Measurements from ENCODE around the gene MED25.

- TF ChIP-seq POLR2A (IDR thresholded peaks at IDR 0.05; ENCODE audit: low read depth, low read length) (peak; percentile 2; the same call in 1 of the 2 replicates), POLR2AphosphoS5 (IDR thresholded peaks at IDR 0.05; ENCODE audit: low read depth, low read length) (no peak; the same call in 1 of the 2 replicates), TAF1 (IDR thresholded peaks at IDR 0.05; ENCODE audit: low read depth, low read length) (no peak), SPI1 (IDR thresholded peaks at IDR 0.05; ENCODE audit: low read depth, low read length) (peak; percentile 55), PAX5 (IDR thresholded peaks at IDR 0.05; ENCODE audit: insufficient read depth, low read length, severe bottlenecking) (no peak)
Observed at GRCh38 chr19:49875857-49876421, 57.9 kb downstream of the MED25 start.
